ENCODE data around the gene DDIT3.

DDIT3 gene

DNA sequence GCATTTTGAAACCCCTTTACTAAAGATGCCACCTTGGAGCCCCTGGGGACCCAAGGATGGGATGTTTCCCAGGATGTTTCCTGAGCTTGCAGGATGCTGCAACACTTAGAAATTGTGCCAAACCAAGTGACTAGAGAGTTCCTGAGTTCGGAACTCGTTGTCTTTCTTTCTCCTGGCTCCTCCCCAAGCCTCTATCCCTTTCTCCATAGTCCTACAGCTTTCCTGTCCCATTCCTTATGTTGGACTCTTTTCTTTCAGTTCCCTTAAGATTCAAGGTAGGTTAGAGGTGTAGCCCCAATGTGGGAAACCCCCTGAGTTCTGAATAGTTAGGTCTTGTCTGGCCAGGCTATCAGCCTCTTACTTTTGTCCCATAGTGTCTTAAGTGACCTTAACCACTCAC is 28.2 kb upstream of the DDIT3 start:
- no peak overlapping the region for H3K27ac ChIP-seq (ENCODE audit: poor library complexity, severe bottlenecking)
- no peak for ATAC-seq (ENCODE audit: low read depth)
- H3K4me3 ChIP-seq (ENCODE audit: severe bottlenecking) = no peak overlapping the region
- H3K36me3 ChIP-seq (ENCODE audit: low read depth) = peaks cover 15% of the 10 kb centered on the region
- H3K9me3 ChIP-seq (ENCODE audit: severe bottlenecking) = no peaks in the 10 kb centered on the region
- H3K27me3 ChIP-seq (ENCODE audit: insufficient read depth, poor library complexity, severe bottlenecking) = no peaks in the 10 kb centered on the region
- TF ChIP-seq, protein P1, sequence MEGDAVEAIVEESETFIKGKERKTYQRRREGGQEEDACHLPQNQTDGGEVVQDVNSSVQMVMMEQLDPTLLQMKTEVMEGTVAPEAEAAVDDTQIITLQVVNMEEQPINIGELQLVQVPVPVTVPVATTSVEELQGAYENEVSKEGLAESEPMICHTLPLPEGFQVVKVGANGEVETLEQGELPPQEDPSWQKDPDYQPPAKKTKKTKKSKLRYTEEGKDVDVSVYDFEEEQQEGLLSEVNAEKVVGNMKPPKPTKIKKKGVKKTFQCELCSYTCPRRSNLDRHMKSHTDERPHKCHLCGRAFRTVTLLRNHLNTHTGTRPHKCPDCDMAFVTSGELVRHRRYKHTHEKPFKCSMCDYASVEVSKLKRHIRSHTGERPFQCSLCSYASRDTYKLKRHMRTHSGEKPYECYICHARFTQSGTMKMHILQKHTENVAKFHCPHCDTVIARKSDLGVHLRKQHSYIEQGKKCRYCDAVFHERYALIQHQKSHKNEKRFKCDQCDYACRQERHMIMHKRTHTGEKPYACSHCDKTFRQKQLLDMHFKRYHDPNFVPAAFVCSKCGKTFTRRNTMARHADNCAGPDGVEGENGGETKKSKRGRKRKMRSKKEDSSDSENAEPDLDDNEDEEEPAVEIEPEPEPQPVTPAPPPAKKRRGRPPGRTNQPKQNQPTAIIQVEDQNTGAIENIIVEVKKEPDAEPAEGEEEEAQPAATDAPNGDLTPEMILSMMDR (IDR thresholded peaks at IDR 0.05; ENCODE audit: poor library complexity, severe bottlenecking) = no peak
- H3K4me1 ChIP-seq (ENCODE audit: insufficient read depth, poor library complexity, severe bottlenecking) = peaks cover 8% of the 10 kb centered on the region
- no peak for DNase-seq (ENCODE audit: low spot score)

DNA sequence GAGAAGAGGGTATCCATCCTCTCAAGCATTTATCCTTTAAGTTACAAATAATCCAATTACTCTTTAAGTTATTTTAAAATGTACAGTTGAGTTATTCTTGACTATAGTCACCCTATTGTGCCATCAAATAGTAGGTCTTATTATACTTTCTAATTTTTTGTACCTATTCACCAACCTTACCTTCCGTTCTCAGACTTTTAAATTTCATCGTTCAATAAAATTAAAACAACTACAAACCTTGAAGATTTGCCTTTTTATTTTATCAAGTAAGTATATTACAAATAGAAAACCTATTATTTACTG is 27.6 kb upstream of the DDIT3 start:
- Histone ChIP-seq H3K4me3 (ENCODE audit: severe bottlenecking) (no peak overlapping the region), H3K27ac (ENCODE audit: poor library complexity, severe bottlenecking) (no peak overlapping the region), H3K27me3 (ENCODE audit: insufficient read depth, poor library complexity, severe bottlenecking) (no peaks in the 10 kb centered on the region), H3K36me3 (ENCODE audit: low read depth) (peaks cover 15% of the 10 kb centered on the region), H3K4me1 (ENCODE audit: insufficient read depth, poor library complexity, severe bottlenecking) (peaks cover 8% of the 10 kb centered on the region), H3K9me3 (ENCODE audit: severe bottlenecking) (no peaks in the 10 kb centered on the region)
- TF ChIP-seq, protein P1 (IDR thresholded peaks at IDR 0.05; ENCODE audit: poor library complexity, severe bottlenecking) = no peak
- ATAC-seq (ENCODE audit: low read depth) (no peak), DNase-seq (ENCODE audit: low spot score) (no peak)

DNA sequence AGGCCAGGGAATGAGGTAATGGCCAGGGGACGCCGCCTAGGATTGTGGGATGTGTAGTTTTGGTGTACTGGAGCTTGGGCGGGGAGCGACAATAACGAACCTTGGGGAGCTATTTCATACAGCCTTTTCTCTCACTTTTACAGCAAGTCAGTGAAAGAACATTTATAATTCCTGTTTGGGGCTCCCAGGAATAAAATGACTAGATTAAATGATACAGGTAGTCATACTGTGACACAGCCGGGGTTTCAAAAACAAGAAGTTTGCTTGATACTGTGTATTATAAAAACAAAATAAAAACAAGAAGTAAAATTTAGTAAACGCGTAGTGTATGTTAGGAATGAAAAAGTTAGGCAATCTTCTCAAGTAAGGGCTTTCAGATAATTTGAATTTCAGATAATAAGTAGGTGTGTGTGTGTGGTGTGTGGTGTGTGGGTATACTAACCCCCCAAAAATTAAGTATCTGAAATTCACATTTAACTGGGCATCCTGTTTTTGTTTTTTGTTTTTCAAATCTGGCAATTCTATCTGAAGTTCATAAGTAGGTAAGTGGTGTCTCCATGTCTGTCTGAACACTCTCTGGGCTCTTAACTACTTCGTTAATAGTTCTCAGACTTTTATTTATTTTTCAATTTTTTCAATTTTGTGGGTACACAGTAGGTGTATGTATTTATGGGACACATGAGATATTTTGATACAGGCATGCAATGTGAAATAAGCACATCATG is 27.1 kb upstream of the DDIT3 start:
- peaks cover 8% of the 10 kb centered on the region for H3K4me1 ChIP-seq (ENCODE audit: insufficient read depth, poor library complexity, severe bottlenecking)
- peak overlapping the region; percentile 67 for H3K27ac ChIP-seq (ENCODE audit: poor library complexity, severe bottlenecking)
- no peaks in the 10 kb centered on the region for H3K27me3 ChIP-seq (ENCODE audit: insufficient read depth, poor library complexity, severe bottlenecking)
- peaks cover 20% of the 10 kb centered on the region for H3K36me3 ChIP-seq (ENCODE audit: low read depth)
- no peak for ATAC-seq (ENCODE audit: low read depth)
- TF ChIP-seq, protein P1 (IDR thresholded peaks at IDR 0.05; ENCODE audit: poor library complexity, severe bottlenecking) = no peak
- H3K4me3 ChIP-seq (ENCODE audit: severe bottlenecking) = peak overlapping the region; percentile 98
- H3K9me3 ChIP-seq (ENCODE audit: severe bottlenecking) = no peaks in the 10 kb centered on the region
- DNase-seq (ENCODE audit: low spot score) = no peak

DNA sequence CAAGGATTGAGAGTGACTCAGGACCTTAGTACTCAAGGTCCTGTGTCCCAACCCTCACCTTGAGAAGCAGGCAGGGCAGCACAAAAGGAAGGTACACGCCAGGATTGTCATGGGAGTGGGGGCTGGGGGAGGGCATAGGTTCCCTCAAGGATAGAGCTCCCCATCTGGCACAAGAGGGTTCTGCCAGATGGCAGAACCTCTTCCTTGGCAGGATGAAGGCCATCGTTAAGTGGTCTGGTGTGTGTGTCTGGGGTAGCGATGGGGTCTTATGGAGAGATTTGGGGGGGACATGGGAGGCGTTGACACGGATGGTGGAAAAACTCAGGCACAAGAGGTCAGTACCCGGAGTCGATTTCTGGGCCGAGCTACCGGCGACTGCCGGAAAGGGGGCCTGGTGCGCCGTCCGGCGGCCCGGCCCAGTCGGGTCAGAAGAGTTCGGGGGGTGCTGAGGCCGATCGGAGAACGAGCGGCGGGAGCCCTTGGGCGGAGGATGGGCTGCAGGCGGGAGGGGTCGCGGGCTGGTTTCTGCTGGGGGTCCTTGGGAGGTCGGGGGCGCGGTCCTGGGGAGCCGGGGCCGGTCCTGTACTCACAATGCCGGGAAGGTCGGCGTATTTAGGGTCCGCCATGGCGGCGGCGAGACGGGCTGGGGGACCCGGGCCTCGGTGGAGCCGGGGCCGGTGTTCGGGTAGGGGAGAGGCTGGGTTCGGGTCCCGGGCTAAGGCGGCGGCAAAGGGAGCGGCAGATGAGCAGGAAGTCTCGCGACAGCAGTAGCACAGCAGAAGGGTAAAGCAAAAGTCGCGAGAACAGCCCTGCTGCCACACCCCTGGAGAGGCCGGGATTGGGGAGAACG is 26.3 kb upstream of the DDIT3 start, which contains the start of gene DCTN2:
Gene DCTN2, minus strand, starts transcription at position 755 of the 850 bp plus-strand sequence. Its CDS starts 129 bp downstream, at position 626.
- TF ChIP-seq, protein P1 (IDR thresholded peaks at IDR 0.05; ENCODE audit: poor library complexity, severe bottlenecking) = peak; percentile 9
- H3K27ac ChIP-seq (ENCODE audit: poor library complexity, severe bottlenecking) = peak within 1 kb of the TSS; percentile 67
- H3K36me3 ChIP-seq (ENCODE audit: low read depth) = peaks cover 27% of the 10 kb centered on the region
- H3K4me3 ChIP-seq (ENCODE audit: severe bottlenecking) = peak within 1 kb of the TSS; percentile 98
- peak; percentile 96 for DNase-seq (ENCODE audit: low spot score)
- H3K9me3 ChIP-seq (ENCODE audit: severe bottlenecking) = no peaks in the 10 kb centered on the region
- peaks cover 8% of the 10 kb centered on the region for H3K4me1 ChIP-seq (ENCODE audit: insufficient read depth, poor library complexity, severe bottlenecking)
- peak; percentile 96 for ATAC-seq (ENCODE audit: low read depth)
- H3K27me3 ChIP-seq (ENCODE audit: insufficient read depth, poor library complexity, severe bottlenecking) = no peaks in the 10 kb centered on the region
